NAMALWA (cell line): Measurements from ENCODE around the gene IFNA13.
"Not testable (repeated sequence)": the region's sequence is repeated elsewhere in the genome, so short reads cannot be mapped to it uniquely, and the experiment has no call there.

Experiments used
- DNase-seq: peaks from one replicate; pipeline ENCODE4 v3.0.0-alpha.2; 2015; ENCODE audit warnings: low spot score

The IFNA13 gene

DNA sequence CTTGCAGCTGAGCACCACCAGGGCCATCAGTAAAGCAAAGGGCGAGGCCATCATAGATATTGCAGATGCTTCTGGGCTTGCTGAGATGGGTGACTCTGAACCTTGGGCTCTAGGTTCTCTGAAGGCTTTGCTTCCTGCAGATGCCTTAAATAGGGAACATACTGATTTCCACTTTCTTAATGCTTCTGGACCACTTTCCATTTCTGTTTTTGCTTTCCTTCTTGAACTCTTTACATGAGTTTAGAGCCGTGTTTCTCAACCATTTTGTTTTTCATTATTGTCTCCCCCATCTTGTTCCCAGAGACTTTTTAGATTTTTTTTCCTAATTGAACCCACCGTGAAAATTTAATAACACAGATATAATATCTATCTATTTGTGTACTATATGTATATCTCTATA, at the start of gene IFNA13:
Gene IFNA13, minus strand, starts transcription at position 101 of the 400 bp plus-strand sequence. Its CDS starts 47 bp downstream, at position 54.
- DNase-seq: no peak

GRCh38 chr9:21415493-21416267, 47.8 kb upstream of the IFNA13 start:
- DNase-seq: no peak

- DNase-seq: no peak
Observed at GRCh38 chr9:21414220-21414940, 46.5 kb upstream of the IFNA13 start.

GRCh38 chr9:21413624-21414023, 45.8 kb upstream of the IFNA13 start:
- DNase-seq: peak; percentile 11

DNA sequence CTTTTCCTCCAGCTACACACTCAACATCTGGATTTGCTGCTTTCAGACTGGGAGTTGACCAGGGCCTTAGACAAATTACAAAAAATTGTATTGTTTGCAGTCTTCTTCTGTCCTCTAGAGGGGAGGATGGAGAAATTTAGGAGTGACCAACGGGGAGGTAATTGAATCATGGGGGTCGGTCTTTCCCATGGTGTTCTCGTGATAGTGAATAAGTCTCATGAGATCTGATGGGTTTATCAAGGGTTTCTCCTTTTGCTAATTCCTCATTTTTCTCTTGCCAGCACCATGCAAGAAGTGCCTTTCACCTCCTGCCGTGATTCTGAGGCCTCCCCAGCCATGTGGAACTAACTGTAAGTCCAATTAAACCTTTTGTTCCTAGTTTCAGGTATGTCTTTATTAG, 45.3 kb upstream of the IFNA13 start:
- DNase-seq: no peak

DNA sequence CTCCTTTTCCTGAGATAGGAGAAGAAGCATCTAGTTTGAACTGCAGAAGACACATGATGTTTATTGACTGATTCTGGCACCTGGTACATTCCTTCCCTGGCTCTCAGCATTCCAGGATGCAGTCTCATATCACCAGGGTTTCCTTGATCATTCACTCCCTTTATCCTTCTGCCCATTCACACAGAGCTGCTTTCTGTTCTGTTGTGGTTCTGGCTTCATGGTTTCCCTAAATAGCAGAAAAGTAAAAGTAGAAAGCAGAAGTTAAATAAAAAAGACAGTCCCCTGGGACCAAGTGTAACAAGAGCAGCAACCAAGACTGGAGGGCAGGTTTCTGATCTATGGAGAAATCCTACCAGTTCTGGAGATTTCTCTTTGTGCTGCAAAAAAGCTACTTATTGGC, 44.2 kb upstream of the IFNA13 start:
- DNase-seq: peak; percentile 76

DNA sequence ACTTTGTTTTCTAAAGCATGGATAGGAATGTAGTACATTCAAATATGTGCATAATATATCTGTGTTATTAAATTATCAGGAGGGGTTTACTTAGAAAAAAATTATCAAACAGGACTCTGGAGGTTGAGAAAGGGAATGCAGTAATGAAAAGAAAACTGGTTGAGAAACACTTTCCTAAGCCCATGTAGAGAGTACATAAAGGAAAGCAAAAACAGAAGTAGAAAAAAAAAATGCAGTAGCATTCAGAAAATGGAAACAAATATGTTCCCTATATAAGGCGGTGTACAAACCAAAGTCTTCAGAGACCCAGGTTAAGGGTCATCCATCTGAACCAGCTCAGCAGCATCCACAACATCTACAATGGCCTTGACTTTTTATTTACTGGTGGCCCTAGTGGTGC, 41.0 kb upstream of the IFNA13 start, which contains the start of gene IFNA8:
Gene IFNA8, plus strand, starts transcription at position 301 of the 400 bp plus-strand sequence. Its CDS starts 60 bp downstream, at position 361.
- DNase-seq: no peak

GRCh38 chr9:21404146-21404545, 36.3 kb upstream of the IFNA13 start:
- no peak for DNase-seq

DNA sequence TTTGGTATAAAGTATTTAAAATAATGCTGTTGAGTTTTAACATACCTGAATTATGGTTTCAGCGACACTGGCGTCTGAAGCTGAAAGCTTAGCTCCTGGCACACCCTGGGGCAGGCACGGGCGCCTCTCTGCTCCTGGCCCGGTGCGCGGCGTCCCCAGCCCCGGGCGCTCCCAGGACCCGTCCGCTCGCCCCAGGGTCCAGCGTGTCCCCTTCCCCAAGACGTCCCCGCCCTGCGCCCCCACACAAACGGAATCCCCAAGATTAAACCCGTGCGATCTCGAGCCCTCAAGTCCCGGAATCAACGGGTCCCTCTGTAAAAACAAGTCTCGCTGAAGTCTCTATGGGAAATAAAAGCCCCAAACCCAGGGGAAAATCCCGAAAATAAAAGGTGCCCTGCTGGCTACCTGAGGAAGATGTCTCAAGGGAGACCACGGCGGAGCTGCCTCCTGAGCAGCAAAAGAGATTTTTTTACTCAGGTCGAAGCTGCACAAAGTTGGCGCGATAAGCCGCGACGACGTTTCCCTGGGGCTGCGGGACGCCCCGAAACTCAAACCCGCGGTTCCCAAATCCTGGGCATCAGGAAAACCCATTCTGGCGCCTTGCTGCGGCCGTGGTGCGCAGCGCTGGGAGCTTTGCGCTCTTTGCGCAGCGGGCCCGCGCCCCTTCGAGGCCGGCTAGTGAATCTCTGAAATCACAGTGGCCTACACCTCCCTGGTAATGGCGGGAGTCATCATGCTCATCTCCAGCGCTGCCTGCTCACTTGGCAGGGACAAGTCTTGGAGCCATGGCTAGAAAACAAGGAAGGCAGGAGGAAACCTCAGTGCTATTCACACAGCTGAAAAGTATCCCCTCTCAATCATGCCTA, 34.8 kb upstream of the IFNA13 start:
- DNase-seq: no peak

DNA sequence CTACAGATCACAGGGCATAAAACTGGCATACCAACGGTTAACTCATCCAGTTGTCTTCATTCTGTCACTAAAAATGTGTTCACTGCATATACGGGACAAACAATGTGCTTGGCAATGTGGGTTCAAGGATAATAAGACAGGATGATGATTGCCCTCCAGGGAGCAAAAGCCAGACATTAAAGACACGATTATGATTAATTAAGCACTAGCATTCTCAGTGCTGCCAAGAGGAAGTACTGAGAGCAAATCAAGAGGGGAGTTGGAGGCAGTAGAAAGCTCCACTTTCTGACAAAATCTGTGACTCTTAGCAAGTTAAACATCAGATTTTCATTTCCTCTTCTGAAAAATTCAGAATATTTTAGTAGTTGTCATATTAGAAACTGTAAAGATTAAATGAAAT, 32.1 kb upstream of the IFNA13 start:
- no peak for DNase-seq

GRCh38 chr9:21398955-21399489, 31.2 kb upstream of the IFNA13 start:
- DNase-seq: no peak

DNA sequence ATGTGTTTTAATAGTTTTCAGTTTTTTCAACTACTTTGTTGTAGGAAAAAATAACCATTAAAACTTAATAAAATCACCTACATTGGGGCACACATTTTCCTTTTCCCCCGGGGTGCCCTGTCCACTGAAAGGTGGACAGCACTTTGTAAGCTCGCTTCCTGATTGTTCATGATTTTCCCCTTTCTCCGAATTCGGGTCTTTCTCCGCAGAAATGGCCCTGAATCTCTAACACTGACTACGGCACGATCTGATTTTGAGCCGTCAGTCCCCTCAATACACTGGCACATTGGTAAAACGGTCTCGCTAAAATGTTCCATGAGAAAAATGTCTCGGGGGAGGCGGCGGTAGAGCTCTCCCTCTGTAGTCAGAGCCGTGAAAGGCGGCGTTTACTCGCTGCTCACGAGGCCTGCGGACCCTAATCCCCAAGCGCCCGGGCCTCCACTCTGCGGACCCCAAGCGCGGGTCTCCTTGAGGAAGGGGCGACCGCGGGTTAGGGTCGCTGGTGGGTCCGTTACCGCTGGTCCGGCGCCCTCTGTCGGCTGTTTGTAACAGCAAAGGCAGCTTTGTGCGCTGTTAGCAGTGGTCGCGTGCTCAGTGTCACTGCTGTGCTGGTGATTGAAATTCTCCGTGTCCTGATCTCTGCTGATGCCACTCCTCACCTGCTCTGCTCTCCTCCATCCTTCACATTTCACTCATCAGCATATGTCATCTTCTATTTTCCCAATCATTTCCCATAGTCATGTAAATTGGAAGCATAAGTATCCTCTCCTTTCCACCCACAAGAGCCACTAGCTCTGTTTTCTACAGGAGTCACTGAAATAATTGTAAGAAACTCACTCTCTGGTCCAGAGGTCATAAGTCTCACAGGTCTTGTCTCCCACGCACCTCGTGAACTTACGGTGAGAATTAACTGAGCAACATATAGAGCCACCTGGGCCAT, 28.2 kb upstream of the IFNA13 start:
- DNase-seq: peak; percentile 44

GRCh38 chr9:21392270-21392669, 24.4 kb upstream of the IFNA13 start:
- DNase-seq: peak; percentile 83

DNA sequence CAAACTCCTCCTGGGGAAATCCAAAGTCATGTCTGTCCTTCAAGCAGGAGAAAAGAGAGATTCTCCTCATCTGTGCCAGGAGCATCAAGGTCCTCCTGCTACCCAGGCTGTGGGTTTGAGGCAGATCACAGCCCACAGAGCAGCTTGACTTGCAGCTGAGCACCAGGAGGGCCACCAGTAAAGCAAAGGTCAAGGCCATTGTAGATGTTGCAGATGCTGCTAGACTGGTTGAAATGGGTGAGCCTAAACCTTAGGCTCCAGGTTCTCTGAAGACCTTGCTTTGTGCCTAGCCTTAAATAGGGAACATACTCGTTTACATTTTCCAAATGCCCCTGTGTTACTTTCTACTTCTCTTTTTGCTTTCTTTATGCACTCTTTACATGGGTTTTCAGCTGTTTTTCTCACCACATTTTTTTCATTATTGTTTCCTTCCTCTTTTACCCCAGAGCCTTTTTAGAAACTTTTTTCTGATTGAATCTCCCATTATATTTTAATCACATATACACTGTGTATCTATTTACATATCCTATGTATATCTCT, 17.3 kb upstream of the IFNA13 start, which contains the start of gene IFNA2:
Gene IFNA2, minus strand, starts transcription at position 268 of the 540 bp plus-strand sequence. Its CDS starts 69 bp downstream, at position 199.
- DNase-seq: peak; percentile 30

- no peak for DNase-seq
Observed at GRCh38 chr9:21383627-21384026, 15.8 kb upstream of the IFNA13 start.

GRCh38 chr9:21381448-21382339, 13.8 kb upstream of the IFNA13 start:
- peak; percentile 87 for DNase-seq

GRCh38 chr9:21371467-21371866, 3.6 kb upstream of the IFNA13 start:
- not testable (repeated sequence) for DNase-seq

DNA sequence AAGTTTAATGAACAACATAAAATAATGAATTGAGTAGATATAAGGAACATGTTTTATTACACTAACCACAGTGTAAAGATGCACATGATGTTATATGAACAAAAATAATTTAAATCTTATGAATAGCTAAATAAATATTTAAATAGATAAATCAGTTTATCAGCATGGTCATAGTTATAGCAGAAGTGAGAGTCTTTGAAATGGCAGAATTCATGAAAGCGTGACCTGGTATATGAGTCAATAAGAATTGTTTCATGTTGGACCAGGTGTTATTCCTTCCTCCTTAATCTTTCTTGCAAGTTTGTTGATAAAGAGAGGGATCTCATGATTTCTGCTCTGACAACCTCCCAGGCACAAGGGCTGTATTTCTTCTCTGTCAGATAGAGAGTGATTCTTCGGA, 688 bp downstream of the IFNA13 start:
- DNase-seq: not testable (repeated sequence)

DNA sequence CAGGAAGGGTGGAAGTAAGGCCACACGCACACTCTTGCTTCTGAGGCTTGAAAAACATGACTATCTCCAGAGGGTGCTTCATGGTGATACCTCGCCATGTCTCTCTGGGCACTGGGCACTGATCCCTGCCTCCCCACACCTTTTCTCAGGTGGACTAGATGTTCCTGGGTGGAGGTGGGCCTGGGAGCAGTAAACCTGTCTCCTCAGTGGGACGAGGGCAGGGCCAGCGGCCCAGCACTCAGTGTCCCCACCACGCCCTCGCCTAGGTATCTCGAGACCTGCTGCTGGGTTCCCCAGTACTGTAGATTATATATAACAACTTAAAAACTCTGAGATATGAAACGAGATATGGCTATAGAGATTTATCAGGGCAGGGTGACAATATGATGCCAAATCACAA, 5.6 kb downstream of the IFNA13 start:
- no peak for DNase-seq
